Fibroblast of pulmonary artery (primary cell): ENCODE results near the gene TNFRSF14.

Experiments
- DNase-seq: peaks from one replicate; pipeline ENCODE4 v3.0.0-alpha.2; 2010; ENCODE audit warnings: low read depth
- H3K4me3 ChIP-seq: replicated peaks from 2 replicates; pipeline ENCODE4 v1.5.1; 2011; ENCODE audit warnings: low read depth, mild to moderate bottlenecking, control low read depth, low read length, moderate library complexity
- TF ChIP-seq, protein P1 (sequence below): IDR thresholded peaks from 2 replicates; pipeline ENCODE4 v1.5.1; 2011; ENCODE audit warnings: mild to moderate bottlenecking, control low read depth, low read length, inconsistent platforms; ENCODE audit errors: missing control alignments

The TNFRSF14 gene

DNA sequence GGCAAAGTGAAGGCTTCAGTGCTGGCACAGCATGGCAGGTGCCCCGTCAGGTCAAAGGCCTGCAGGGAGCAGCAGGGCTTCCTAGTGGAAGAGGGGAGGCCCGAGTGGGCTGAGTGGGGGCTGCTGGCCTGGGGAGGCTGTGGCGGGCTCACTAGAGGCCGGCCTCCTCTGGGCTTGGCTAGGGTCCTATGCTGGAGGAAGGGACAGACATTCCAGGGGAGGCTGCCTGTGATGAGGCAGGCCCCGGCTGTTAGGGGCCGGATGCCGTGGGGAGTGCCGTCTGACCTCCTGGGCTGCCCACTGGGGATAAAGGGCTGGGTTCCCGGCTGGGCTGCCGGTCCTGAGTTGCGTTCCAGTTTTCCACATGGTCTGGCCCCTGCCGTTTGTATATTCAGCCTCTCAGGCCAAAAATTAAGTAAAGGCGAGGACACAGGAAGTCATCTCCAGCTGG, 51.5 kb downstream of the TNFRSF14 start:
- H3K4me3 ChIP-seq = no peak overlapping the region
- TF ChIP-seq, protein P1, sequence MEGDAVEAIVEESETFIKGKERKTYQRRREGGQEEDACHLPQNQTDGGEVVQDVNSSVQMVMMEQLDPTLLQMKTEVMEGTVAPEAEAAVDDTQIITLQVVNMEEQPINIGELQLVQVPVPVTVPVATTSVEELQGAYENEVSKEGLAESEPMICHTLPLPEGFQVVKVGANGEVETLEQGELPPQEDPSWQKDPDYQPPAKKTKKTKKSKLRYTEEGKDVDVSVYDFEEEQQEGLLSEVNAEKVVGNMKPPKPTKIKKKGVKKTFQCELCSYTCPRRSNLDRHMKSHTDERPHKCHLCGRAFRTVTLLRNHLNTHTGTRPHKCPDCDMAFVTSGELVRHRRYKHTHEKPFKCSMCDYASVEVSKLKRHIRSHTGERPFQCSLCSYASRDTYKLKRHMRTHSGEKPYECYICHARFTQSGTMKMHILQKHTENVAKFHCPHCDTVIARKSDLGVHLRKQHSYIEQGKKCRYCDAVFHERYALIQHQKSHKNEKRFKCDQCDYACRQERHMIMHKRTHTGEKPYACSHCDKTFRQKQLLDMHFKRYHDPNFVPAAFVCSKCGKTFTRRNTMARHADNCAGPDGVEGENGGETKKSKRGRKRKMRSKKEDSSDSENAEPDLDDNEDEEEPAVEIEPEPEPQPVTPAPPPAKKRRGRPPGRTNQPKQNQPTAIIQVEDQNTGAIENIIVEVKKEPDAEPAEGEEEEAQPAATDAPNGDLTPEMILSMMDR = no peak
- DNase-seq = no peak

DNA sequence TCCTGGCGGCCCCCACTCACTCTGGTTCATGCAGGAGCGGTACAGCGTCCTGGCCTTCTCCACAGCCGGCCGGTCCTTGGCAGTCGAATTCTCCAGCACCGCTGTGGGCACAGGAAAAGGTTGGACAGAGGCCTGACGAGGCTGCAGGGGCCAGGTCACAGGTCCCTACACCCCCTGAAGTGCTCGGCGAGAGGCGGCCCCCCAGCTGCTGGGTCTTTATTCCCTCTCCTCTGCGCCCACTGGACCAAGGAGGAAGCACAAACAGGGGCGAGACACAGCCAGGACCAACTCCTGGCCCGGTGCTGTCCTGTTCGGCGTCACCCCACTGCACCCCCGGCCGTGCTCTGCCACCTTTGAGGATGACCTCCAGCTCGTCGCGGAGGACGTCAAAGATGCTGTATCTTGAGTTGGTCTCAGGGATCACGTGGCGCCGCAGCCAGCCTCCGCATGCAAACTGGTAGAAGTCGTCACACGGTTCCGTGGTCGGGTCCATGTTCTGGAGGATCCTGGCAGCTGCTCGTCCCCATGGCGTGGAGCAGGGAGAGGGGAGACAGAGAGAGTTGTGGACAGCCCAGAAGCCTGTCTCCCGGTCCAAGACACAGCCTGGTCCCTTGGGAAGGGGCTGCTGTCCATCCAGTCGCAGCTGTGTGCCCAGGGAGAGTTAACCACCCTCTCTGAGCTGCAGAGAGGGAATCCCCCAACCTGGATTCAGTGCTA, 53.3 kb downstream of the TNFRSF14 start:
- TF ChIP-seq, protein P1 = no peak
- no peak for DNase-seq
- H3K4me3 ChIP-seq = no peak overlapping the region

DNA sequence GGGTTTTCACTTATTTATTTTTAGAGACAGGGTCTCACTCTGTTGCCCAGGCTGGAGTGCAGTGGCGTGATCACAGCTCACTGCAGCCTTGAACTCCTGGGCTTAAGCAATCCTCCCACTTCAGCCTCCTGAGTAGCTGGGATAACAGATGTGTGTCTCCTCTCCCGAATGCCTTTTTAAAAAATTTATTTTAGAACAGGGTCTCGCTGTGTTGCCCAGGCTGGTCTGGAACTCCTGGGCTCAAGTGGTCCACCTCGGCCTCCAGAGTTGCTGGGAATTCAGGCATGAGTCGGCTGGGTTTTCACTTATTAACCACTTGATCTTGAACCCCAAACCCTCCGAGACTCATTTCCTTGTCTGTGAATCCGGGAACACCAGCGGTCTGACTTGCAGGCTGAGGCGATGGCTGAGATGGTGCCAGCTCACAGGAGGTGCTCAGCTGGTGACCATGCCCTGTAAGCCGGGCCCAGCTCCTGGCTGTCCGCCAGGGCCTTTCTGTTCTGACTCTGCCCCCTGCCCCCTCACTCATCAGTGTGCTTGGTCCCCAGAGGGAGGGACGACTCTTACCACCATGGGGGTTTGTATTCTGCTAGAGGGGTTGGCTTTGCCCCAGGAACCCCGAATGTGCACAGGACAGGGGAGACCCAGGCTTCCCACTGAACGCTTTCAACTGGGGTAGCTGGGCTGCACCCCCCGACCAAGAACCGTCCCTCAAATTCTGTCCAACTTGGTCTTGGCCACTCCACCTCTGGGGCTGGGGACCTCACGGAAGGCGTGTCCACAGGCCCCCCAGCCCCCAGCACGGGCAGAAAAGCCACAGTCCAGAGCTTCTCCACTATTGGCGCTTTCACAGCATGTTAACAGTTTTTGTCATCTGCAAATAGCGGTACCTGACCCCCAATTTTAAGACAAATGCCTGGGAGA, 54.1 kb downstream of the TNFRSF14 start:
- DNase-seq = no peak
- TF ChIP-seq, protein P1 = no peak
- H3K4me3 ChIP-seq = no peak overlapping the region

DNA sequence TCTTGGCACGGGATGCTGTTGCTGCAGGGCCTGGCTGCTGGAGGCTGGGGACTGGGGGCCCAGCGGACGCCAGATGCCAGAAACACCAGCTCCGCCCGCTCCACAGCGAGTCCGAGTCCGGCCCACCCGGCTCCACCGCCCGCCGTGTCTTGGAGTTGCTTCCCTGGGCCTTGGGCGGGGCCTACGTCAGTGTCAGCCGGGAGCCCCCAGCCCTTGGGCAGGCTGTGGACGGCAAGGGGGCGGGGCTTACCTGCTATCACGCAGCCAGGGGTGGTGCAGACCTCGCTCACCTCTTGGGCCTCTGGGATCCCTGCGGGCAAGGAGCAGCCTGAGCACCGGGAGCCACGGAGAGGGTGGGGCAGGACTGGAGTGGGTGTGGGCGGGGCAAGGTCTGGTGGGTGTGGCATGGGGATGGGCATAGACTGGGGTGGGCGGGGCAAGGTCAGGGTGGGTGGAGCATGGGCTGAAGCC, 54.9 kb downstream of the TNFRSF14 start:
- H3K4me3 ChIP-seq = no peak overlapping the region
- peak; percentile 6 for DNase-seq
- TF ChIP-seq, protein P1 = no peak

DNA sequence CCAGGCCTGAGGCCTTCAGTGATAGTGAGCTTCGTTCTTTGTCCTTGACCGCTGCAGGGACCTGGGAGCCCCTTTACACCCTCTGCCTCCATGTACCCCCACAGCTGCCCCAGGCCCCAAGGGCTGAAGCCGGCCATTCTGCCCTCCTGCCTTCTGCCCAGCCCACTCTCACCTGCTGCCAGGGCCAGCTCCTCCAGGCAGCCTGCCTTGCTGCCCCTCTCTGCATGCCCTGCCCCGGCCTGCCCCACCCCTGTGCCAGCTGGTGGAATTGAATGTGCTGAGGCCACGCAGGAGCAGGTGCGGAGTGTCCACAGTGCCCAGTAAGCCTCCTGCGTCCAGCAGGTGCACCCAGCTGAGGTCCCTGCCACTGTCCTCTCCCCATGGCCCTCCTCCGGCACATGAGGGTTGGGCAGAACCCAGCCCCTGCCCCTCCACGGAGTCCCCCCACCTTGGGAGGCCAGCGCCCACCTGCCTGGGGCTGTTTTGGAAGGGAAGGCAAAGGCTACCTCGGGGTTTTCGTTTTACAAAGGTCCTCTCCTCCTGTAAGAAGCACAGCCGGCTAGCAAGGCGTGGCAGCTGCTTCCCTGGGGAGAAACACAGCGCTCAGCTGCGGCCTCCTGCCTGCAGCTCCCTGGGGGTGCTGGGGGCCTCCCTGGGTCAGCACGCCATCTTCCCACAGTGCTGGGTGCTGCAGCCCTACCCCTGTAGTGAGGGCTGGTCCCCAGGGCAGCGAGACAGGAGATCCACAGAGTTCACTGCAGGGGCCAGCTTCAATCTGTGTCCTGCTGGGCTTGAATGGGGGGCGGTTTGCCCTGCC, 55.7 kb downstream of the TNFRSF14 start:
- H3K4me3 ChIP-seq = no peak overlapping the region

More for the DNA sequence above, 55.7 kb downstream of the TNFRSF14 start:
- TF ChIP-seq, protein P1 = no peak
- no peak for DNase-seq
